PC-9 (cell line): ENCODE measurements around the gene ACTR1B. TPM values are rescaled to one million over a fixed set of nuclear protein-coding genes. Genes with fewer than 3 reads are reported as not detected.

Experiments
- BruUV-seq: library from RNA; stranded (reverse); fragments of 400-500 nt; replicated peaks from 2 replicates; lab custom pipeline; 2021; lab: Mats Ljungman, UMichigan
- CTCF ChIA-PET: fragments of 300-600 bp; sonication (Branson Sonifier 250); formaldehyde crosslinking; loops from one replicate; lab custom pipeline; 2022; ENCODE audit warnings: antibody characterized with exemption; lab: Charles Lee
- POLR2A ChIA-PET: fragments of 300-600 bp; sonication (Branson Sonifier 250); formaldehyde crosslinking; loops from one replicate; lab custom pipeline; 2022; ENCODE audit warnings: antibody characterized with exemption; ENCODE audit not compliant: unreplicated experiment; lab: Charles Lee
- DNase-seq, 2 experiments: peaks; one replicate each; pipeline versions ENCODE4 v3.0.0 to v3.0.0-alpha.2; 2015 to 2022; ENCODE audit warnings: mixed read lengths in 1 of 2
- H2AFZ ChIP-seq: fragments of 200-600 bp; sonication (generic); 2 replicates; pipeline ENCODE4 v1.8.1; 2017; ENCODE audit warnings: antibody characterized with exemption
- H3F3A ChIP-seq: fragments of 200-600 bp; sonication (generic); 2 replicates; pipeline ENCODE4 v1.8.1; 2017; ENCODE audit warnings: antibody characterized with exemption, mild to moderate bottlenecking, low read depth; ENCODE audit not compliant: insufficient read depth
- H3K27ac ChIP-seq: fragments of 200-600 bp; sonication (generic); 2 replicates; pipeline ENCODE4 v1.6.1; 2016; ENCODE audit warnings: mixed run types
- H3K27me3 ChIP-seq: fragments of 200-600 bp; sonication (generic); 2 replicates; pipeline ENCODE4 v1.6.1; 2016; ENCODE audit warnings: low read depth, mixed run types; ENCODE audit not compliant: insufficient read depth
- H3K36me3 ChIP-seq: fragments of 200-600 bp; sonication (generic); 2 replicates; pipeline ENCODE4 v1.6.1; 2016; ENCODE audit warnings: low read depth, mixed run types
- H3K4me1 ChIP-seq: fragments of 200-600 bp; sonication (generic); replicated peaks from 2 replicates; pipeline ENCODE4 v1.6.1; 2016; ENCODE audit warnings: mixed run types; ENCODE audit not compliant: insufficient read depth
- H3K4me2 ChIP-seq: fragments of 200-600 bp; sonication (generic); 2 replicates; pipeline ENCODE4 v1.6.1; 2017; ENCODE audit warnings: mixed run types
- H3K4me3 ChIP-seq: fragments of 200-600 bp; sonication (generic); 2 replicates; pipeline ENCODE4 v1.6.1; 2016; ENCODE audit warnings: mixed run types
- H3K79me2 ChIP-seq: fragments of 200-600 bp; sonication (generic); 2 replicates; pipeline ENCODE4 v1.6.1; 2017; ENCODE audit warnings: low read depth, mixed run types
- H3K9me2 ChIP-seq: fragments of 200-600 bp; sonication (generic); 2 replicates; pipeline ENCODE4 v1.8.1; 2017; ENCODE audit warnings: mild to moderate bottlenecking; ENCODE audit not compliant: insufficient read depth
- H3K9me3 ChIP-seq: fragments of 200-600 bp; sonication (generic); 2 replicates; pipeline ENCODE4 v1.8.1; 2016; ENCODE audit warnings: low read depth; ENCODE audit not compliant: insufficient read depth
- H4K20me1 ChIP-seq: fragments of 200-600 bp; sonication (generic); 2 replicates; pipeline ENCODE4 v1.8.1; 2017; ENCODE audit not compliant: insufficient read depth
- CTCF ChIP-seq: fragments of 200-600 bp; sonication (generic); conservative IDR thresholded peaks from 2 replicates; pipeline ENCODE4 v1.6.1; 2017; ENCODE audit warnings: mixed run types, antibody characterized with exemption, mild to moderate bottlenecking, moderate library complexity
- EZH2 ChIP-seq: fragments of 200-600 bp; sonication (generic); IDR thresholded peaks from 2 replicates; pipeline ENCODE4 v1.8.0; 2017; ENCODE audit warnings: antibody characterized with exemption, low read depth
- intact Hi-C: fragments of 100-400 bp; cut with micrococcal nuclease; formaldehyde crosslinking; loops from one replicate; pipeline ENCODE4 v1.10.0; 2022; ENCODE audit not compliant: unreplicated experiment
- total RNA-seq: library from RNA; stranded (reverse); gene quantifications from 2 replicates; pipeline ENCODE4 v1.2.3, GENCODE V29; 2021

The ACTR1B gene
- total RNA-seq, 1 experiment from 2014 or later = 49.9 TPM

- intact Hi-C loops = no loop called here
- no peak overlapping the region for H3K27ac ChIP-seq
- TF ChIP-seq CTCF (no peak), EZH2 (no peak)
These were observed 7.7 kb upstream of the ACTR1B start for GRCh38 chr2:97671526-97671925.

DNA sequence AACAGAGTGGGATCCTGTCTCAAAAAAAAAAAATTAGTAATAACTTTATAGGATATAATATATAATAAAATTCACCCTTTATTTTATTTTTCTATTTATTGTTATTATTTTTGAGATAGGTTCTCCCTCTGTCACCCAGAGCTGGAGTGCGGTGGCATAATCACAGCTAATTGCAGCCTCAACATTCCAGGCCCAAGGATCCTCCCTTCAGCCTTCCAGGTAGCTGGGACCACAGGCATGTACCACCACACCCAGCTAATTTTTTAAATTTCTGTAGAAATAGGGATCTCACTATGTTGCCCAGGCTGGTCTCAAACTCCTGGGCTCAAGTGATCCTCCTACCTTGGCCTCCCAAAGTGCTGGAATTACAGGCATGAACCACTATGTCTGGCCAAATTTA, 6.6 kb upstream of the ACTR1B start:
- Histone ChIP-seq H3K9me3 (no peaks in the 10 kb centered on the region), H3K79me2 (no peaks in the 10 kb centered on the region), H3K4me3 (no peak overlapping the region), H3K36me3 (no peaks in the 10 kb centered on the region), H2AFZ (no peak overlapping the region), H3K27ac (no peak overlapping the region), H4K20me1 (no peaks in the 10 kb centered on the region), H3K4me2 (no peak overlapping the region), H3K27me3 (no peaks in the 10 kb centered on the region), H3K4me1 (no peaks in the 10 kb centered on the region), H3F3A (no peaks in the 10 kb centered on the region), H3K9me2 (no peaks in the 10 kb centered on the region)
- TF ChIP-seq EZH2 (no peak), CTCF (no peak)
- ChIA-PET POLR2A (interaction anchor here (0.7 kb wide), 1 partner anchor 25 kb away, joined by 3 read pairs; the partner anchor contains the start of gene COX5B), CTCF (no interaction called here)
- DNase-seq = no peak
- intact Hi-C loops = no loop called here
- BruUV-seq = no TSS peak

More at GRCh38 chr2:97671526-97671925, 7.7 kb upstream of the ACTR1B start:
- no peak overlapping the region for H3K4me3 ChIP-seq
- DNase-seq = no peak
- no peaks in the 10 kb centered on the region for H3K4me1 ChIP-seq
- H4K20me1 ChIP-seq = no peaks in the 10 kb centered on the region
- no peaks in the 10 kb centered on the region for H3F3A ChIP-seq
- CTCF ChIA-PET = interaction anchor here (0.6 kb wide), 1 partner anchor 26 kb away, joined by 4 read pairs; no protein-coding TSS in a partner anchor
- H3K79me2 ChIP-seq = no peaks in the 10 kb centered on the region
- H3K9me3 ChIP-seq = no peaks in the 10 kb centered on the region
- no peak overlapping the region for H2AFZ ChIP-seq
- no peaks in the 10 kb centered on the region for H3K36me3 ChIP-seq
- no TSS peak for BruUV-seq
- H3K27me3 ChIP-seq = no peaks in the 10 kb centered on the region
- POLR2A ChIA-PET = no interaction called here
- H3K9me2 ChIP-seq = no peaks in the 10 kb centered on the region
- H3K4me2 ChIP-seq = no peak overlapping the region

GRCh38 chr2:97669448-97669847, 5.6 kb upstream of the ACTR1B start, which contains the start of gene C2orf92:
C2orf92 (plus strand) TSS chr2:97669713; CDS start chr2:97669789, 76 bp downstream.
- peaks cover 5% of the 10 kb centered on the region; the same call in 1 of the 2 replicates for H3F3A ChIP-seq
- TF ChIP-seq CTCF = no peak
- no peak for TF ChIP-seq EZH2
- intact Hi-C loops = no loop called here
- H3K27ac ChIP-seq = no peak within 1 kb of the TSS
- no peaks in the 10 kb centered on the region for H3K36me3 ChIP-seq
- DNase-seq = no peak
- ChIA-PET CTCF (no interaction called here), POLR2A (no interaction called here)
- no peaks in the 10 kb centered on the region for H3K9me3 ChIP-seq
- H4K20me1 ChIP-seq = no peaks in the 10 kb centered on the region
- peaks cover 8% of the 10 kb centered on the region for H3K4me1 ChIP-seq
- H3K79me2 ChIP-seq = no peaks in the 10 kb centered on the region
- H3K4me3 ChIP-seq = no peak within 1 kb of the TSS
- H3K9me2 ChIP-seq = no peaks in the 10 kb centered on the region
- no TSS peak for BruUV-seq
- no peak within 1 kb of the TSS for H3K4me2 ChIP-seq
- H2AFZ ChIP-seq = no peak within 1 kb of the TSS
- H3K27me3 ChIP-seq = no peaks in the 10 kb centered on the region
